Transverse colon (tissue), 4 donors: Measurements from ENCODE around the gene OSGIN1.

Experiments
- POLR2AphosphoS5 ChIP-seq, 3 donors: sonication (generic); formaldehyde crosslinking; IDR thresholded peaks; one replicate each; pipeline ENCODE4 v1.6.1; 2016; ENCODE audit warnings: antibody characterized with exemption in 3 of 3
- TF ChIP-seq, protein P1 (sequence below), 5 experiments: fragments of 200-600 bp in 3 of 5; fragments of 450-650 bp in 2 of 5; sonication (generic) in 3 of 5; IDR thresholded peaks; 1 replicate in 2 of 5; 2 replicates in 3 of 5; pipeline ENCODE4 v1.5.1; 2016 to 2017; ENCODE audit warnings: antibody characterized with exemption in 5 of 5, inconsistent platforms in 3 of 5, mild to moderate bottlenecking in 2 of 5, moderate library complexity in 1 of 5

DNA sequence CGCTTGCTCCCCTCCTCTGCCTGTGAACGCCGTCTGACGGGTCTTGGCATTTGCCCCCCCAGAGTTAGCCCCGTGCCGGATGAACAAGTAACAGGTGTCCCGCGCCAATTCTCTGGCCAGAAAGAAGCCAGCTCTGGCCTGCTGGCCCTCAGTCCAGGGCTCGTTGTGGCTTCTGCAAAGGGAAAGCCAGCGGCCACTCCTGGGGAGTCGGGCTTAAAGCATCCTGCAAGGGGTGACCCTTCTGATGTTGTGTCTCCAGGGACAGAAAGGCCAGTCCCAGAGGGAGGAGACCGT is 18.4 kb upstream of the OSGIN1 start:
- TF ChIP-seq, protein P1, sequence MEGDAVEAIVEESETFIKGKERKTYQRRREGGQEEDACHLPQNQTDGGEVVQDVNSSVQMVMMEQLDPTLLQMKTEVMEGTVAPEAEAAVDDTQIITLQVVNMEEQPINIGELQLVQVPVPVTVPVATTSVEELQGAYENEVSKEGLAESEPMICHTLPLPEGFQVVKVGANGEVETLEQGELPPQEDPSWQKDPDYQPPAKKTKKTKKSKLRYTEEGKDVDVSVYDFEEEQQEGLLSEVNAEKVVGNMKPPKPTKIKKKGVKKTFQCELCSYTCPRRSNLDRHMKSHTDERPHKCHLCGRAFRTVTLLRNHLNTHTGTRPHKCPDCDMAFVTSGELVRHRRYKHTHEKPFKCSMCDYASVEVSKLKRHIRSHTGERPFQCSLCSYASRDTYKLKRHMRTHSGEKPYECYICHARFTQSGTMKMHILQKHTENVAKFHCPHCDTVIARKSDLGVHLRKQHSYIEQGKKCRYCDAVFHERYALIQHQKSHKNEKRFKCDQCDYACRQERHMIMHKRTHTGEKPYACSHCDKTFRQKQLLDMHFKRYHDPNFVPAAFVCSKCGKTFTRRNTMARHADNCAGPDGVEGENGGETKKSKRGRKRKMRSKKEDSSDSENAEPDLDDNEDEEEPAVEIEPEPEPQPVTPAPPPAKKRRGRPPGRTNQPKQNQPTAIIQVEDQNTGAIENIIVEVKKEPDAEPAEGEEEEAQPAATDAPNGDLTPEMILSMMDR (IDR thresholded peaks at IDR 0.05): no peak
- no peak for TF ChIP-seq POLR2AphosphoS5 (IDR thresholded peaks at IDR 0.05)
